ENCODE data around the gene TRIM29.

DNA sequence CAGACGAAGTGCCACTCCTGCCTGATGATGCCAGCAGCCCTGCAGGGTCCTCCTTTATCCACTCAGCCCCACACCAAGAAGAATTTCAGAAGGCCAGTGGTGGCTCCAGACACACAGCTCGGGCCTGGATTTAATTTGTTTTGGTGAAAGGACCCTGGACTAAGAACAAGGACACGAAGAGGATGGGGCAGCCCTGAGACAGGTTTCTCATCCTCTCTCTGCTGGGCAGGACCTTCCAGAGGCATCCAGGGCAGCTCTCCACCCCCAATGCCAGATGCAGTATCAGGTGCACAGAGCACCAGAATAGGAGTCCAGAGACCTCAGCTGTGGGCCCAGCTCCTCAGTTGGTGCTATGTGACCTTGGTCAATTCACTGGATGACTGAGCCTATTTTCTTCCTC, 72.0 kb downstream of the TRIM29 start:
- TF ChIP-seq, protein P1, sequence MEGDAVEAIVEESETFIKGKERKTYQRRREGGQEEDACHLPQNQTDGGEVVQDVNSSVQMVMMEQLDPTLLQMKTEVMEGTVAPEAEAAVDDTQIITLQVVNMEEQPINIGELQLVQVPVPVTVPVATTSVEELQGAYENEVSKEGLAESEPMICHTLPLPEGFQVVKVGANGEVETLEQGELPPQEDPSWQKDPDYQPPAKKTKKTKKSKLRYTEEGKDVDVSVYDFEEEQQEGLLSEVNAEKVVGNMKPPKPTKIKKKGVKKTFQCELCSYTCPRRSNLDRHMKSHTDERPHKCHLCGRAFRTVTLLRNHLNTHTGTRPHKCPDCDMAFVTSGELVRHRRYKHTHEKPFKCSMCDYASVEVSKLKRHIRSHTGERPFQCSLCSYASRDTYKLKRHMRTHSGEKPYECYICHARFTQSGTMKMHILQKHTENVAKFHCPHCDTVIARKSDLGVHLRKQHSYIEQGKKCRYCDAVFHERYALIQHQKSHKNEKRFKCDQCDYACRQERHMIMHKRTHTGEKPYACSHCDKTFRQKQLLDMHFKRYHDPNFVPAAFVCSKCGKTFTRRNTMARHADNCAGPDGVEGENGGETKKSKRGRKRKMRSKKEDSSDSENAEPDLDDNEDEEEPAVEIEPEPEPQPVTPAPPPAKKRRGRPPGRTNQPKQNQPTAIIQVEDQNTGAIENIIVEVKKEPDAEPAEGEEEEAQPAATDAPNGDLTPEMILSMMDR (IDR thresholded peaks at IDR 0.05) = no peak
- TF ChIP-seq POLR2A (IDR thresholded peaks at IDR 0.05) = no peak
